Liver (tissue), 3 donors: ENCODE results near the gene SERBP1.

Experiments
- EGR1 ChIP-seq, 2 donors: IDR thresholded peaks; 2 replicates each; pipeline ENCODE4 v1.6.1; 2016 to 2018; ENCODE audit warnings: antibody characterized with exemption in 2 of 2, low read depth in 2 of 2
- FOXA1 ChIP-seq: IDR thresholded peaks from 2 replicates; pipeline ENCODE4 v1.6.1; 2016; ENCODE audit warnings: antibody characterized with exemption
- GABPA ChIP-seq, 2 donors: IDR thresholded peaks in 1 of 2; conservative IDR thresholded peaks in 1 of 2; 2 replicates each; pipeline ENCODE4 v1.6.1; 2016; ENCODE audit warnings: antibody characterized with exemption in 2 of 2, mild to moderate bottlenecking in 1 of 2, moderate library complexity in 1 of 2
- RAD21 ChIP-seq, 2 donors: IDR thresholded peaks; 2 replicates each; pipeline ENCODE4 v1.6.1; 2016; ENCODE audit warnings: antibody characterized with exemption in 2 of 2, mild to moderate bottlenecking in 2 of 2
- SP1 ChIP-seq: IDR thresholded peaks from 2 replicates; pipeline ENCODE4 v1.6.1; 2018; ENCODE audit warnings: antibody characterized with exemption, mild to moderate bottlenecking
- TAF1 ChIP-seq: conservative IDR thresholded peaks from 2 replicates; pipeline ENCODE4 v1.6.1; 2016; ENCODE audit warnings: antibody characterized with exemption, mild to moderate bottlenecking
- TF ChIP-seq, protein P1 (sequence below): fragments of 150-350 bp; IDR thresholded peaks from 2 replicates; pipeline ENCODE4 v1.5.1; 2017; ENCODE audit warnings: improper control_type of control experiment, low read depth, low read length; ENCODE audit not compliant: missing input control
- TF ChIP-seq, protein P2 (sequence below): IDR thresholded peaks from 2 replicates; pipeline ENCODE4 v1.6.1; 2016; ENCODE audit warnings: antibody characterized with exemption, mild to moderate bottlenecking
- donor health status: healthy.
- donor health status: healthy.

- TF ChIP-seq, protein P1, sequence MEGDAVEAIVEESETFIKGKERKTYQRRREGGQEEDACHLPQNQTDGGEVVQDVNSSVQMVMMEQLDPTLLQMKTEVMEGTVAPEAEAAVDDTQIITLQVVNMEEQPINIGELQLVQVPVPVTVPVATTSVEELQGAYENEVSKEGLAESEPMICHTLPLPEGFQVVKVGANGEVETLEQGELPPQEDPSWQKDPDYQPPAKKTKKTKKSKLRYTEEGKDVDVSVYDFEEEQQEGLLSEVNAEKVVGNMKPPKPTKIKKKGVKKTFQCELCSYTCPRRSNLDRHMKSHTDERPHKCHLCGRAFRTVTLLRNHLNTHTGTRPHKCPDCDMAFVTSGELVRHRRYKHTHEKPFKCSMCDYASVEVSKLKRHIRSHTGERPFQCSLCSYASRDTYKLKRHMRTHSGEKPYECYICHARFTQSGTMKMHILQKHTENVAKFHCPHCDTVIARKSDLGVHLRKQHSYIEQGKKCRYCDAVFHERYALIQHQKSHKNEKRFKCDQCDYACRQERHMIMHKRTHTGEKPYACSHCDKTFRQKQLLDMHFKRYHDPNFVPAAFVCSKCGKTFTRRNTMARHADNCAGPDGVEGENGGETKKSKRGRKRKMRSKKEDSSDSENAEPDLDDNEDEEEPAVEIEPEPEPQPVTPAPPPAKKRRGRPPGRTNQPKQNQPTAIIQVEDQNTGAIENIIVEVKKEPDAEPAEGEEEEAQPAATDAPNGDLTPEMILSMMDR: no peak
- TF ChIP-seq EGR1 (IDR thresholded peaks at IDR 0.05; ENCODE audit: low read depth in 2 of 2) (no peak), SP1 (no peak), GABPA (IDR thresholded peaks at IDR 0.05 in 1 of 2, conservative IDR thresholded peaks at IDR 0.05 in 1 of 2) (no peak), FOXA1 (no peak), TAF1 (no peak), RAD21 (IDR thresholded peaks at IDR 0.05) (no peak)
- TF ChIP-seq, protein P2, sequence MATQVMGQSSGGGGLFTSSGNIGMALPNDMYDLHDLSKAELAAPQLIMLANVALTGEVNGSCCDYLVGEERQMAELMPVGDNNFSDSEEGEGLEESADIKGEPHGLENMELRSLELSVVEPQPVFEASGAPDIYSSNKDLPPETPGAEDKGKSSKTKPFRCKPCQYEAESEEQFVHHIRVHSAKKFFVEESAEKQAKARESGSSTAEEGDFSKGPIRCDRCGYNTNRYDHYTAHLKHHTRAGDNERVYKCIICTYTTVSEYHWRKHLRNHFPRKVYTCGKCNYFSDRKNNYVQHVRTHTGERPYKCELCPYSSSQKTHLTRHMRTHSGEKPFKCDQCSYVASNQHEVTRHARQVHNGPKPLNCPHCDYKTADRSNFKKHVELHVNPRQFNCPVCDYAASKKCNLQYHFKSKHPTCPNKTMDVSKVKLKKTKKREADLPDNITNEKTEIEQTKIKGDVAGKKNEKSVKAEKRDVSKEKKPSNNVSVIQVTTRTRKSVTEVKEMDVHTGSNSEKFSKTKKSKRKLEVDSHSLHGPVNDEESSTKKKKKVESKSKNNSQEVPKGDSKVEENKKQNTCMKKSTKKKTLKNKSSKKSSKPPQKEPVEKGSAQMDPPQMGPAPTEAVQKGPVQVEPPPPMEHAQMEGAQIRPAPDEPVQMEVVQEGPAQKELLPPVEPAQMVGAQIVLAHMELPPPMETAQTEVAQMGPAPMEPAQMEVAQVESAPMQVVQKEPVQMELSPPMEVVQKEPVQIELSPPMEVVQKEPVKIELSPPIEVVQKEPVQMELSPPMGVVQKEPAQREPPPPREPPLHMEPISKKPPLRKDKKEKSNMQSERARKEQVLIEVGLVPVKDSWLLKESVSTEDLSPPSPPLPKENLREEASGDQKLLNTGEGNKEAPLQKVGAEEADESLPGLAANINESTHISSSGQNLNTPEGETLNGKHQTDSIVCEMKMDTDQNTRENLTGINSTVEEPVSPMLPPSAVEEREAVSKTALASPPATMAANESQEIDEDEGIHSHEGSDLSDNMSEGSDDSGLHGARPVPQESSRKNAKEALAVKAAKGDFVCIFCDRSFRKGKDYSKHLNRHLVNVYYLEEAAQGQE: no peak
Observed at GRCh38 chr1:67372898-67373297, 57.3 kb downstream of the SERBP1 start.
